ENCODE results near the gene METTL6. TPM values are rescaled to one million over a fixed set of nuclear protein-coding genes. Genes with fewer than 3 reads are reported as not detected.
A peak's percentile ranks its signal among the peaks of the same experiment; 100 is the strongest.

METTL6 gene
- total and polyA plus RNA-seq, 8 donors: 14.7 to 37.3 (median 31.3) TPM

- Histone ChIP-seq H3K27ac (no peak overlapping the region), H3K27me3 (no peaks in the 10 kb centered on the region), H3K9me3 (peaks cover 0 to 5% of the 10 kb centered on the region in 2 donors), H3K4me3 (no peak overlapping the region), H3K36me3 (no peaks in the 10 kb centered on the region), H3K4me1 (peaks cover 0 to 8% of the 10 kb centered on the region in 2 donors)
- intact Hi-C loops (cut with DNase I): loop anchor here in 1 of 2 donors (10.0 kb wide), 1 partner anchor 116 kb away; no protein-coding TSS in a partner anchor
- DNase-seq (no peak), ATAC-seq (no peak)
- TF ChIP-seq, protein P1, sequence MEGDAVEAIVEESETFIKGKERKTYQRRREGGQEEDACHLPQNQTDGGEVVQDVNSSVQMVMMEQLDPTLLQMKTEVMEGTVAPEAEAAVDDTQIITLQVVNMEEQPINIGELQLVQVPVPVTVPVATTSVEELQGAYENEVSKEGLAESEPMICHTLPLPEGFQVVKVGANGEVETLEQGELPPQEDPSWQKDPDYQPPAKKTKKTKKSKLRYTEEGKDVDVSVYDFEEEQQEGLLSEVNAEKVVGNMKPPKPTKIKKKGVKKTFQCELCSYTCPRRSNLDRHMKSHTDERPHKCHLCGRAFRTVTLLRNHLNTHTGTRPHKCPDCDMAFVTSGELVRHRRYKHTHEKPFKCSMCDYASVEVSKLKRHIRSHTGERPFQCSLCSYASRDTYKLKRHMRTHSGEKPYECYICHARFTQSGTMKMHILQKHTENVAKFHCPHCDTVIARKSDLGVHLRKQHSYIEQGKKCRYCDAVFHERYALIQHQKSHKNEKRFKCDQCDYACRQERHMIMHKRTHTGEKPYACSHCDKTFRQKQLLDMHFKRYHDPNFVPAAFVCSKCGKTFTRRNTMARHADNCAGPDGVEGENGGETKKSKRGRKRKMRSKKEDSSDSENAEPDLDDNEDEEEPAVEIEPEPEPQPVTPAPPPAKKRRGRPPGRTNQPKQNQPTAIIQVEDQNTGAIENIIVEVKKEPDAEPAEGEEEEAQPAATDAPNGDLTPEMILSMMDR (IDR thresholded peaks at IDR 0.05): no peak
Measured at GRCh38 chr3:15380980-15381890, 46.1 kb downstream of the METTL6 start.

DNA sequence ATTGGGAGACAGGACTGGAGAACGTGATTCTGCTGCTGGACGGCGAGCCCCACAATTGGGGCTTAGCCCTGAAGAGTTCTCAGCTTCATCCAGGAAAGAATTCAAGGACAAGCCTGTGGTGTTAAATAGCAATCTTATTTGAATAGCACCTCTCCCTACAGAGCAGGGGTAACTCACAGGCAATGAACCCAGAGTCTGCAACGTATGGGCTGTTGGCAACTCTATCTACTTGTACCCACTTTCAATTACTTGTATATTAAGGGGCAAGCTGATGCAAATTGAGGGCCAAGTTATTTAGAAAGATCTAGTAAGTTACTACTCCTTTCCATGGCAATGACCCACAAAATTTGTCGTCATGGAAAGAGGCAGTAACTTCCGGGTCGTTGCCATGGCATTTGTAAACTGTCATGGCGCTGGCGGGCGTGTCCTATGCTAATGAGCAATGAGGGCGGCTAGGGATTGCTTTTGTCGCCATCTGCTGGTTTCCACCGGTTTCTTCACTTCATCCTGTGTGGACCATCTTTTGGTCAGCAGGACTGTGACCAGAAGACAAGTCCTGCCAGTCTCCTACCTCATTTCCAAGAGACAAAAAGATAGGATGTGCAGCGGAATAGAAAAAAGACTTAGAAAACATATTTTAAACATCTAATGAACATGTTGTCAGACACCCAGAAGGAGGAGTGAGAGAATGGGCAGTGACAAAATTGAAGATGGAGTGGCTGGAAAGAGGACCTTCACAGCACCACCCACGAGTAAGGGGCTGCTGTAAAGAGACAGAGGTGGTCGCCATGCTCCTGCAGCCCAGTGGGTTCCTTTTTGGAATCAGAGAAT is 49.2 kb downstream of the METTL6 start:
- Histone ChIP-seq H3K9me3 (no peaks in the 10 kb centered on the region), H3K27ac (peak overlapping the region; percentile 72 to 75), H3K27me3 (no peaks in the 10 kb centered on the region), H3K4me3 (no peak overlapping the region), H3K4me1 (peaks cover 0 to 6% of the 10 kb centered on the region in 2 donors), H3K36me3 (no peaks in the 10 kb centered on the region)
- intact Hi-C loops (cut with DNase I): loop anchor here in 1 of 2 donors (5.0 kb wide), 1 partner anchor 111 kb away; no protein-coding TSS in a partner anchor
- peak; percentile 80 to 94 (median 92) for DNase-seq
- TF ChIP-seq, protein P1 (IDR thresholded peaks at IDR 0.05): peak; percentile 75 to 87
- peak; percentile 100 for ATAC-seq

- no peak for ATAC-seq
- TF ChIP-seq, protein P1 (IDR thresholded peaks at IDR 0.05): no peak
- intact Hi-C loops (cut with DNase I): loop anchor here in 1 of 2 donors (5.0 kb wide), 1 partner anchor 108 kb away; no protein-coding TSS in a partner anchor
- Histone ChIP-seq H3K4me1 (peaks cover 0 to 6% of the 10 kb centered on the region in 2 donors), H3K9me3 (no peaks in the 10 kb centered on the region), H3K4me3 (no peak overlapping the region), H3K27me3 (no peaks in the 10 kb centered on the region), H3K27ac (no peak overlapping the region), H3K36me3 (no peaks in the 10 kb centered on the region)
- no peak for DNase-seq
Measured at GRCh38 chr3:15375461-15376000, 51.8 kb downstream of the METTL6 start.

- TF ChIP-seq, protein P1 (IDR thresholded peaks at IDR 0.05): no peak
- DNase-seq (no peak), ATAC-seq (no peak)
- peaks cover 0 to 12% of the 10 kb centered on the region in 2 donors for H3K4me1 ChIP-seq
- H3K9me3 ChIP-seq: no peaks in the 10 kb centered on the region
- H3K36me3 ChIP-seq: no peaks in the 10 kb centered on the region
- H3K27me3 ChIP-seq: no peaks in the 10 kb centered on the region
- intact Hi-C loops (cut with DNase I): no loop called here
- H3K4me3 ChIP-seq: no peak overlapping the region
- H3K27ac ChIP-seq: no peak overlapping the region
Measured at GRCh38 chr3:15372918-15373317, 54.4 kb downstream of the METTL6 start.

Data from left lung (tissue), 10 donors.